Measurements from ENCODE around the gene TMEM18. TPM values are rescaled to one million over a fixed set of nuclear protein-coding genes. Genes with fewer than 3 reads are reported as not detected.

The TMEM18 gene
- total and polyA plus RNA-seq, 2 experiments from 2014 or later, result 15.0 to 41.9 TPM

- Histone ChIP-seq H3K4me3 (no peak overlapping the region), H2AFZ (no peak overlapping the region; the same call in none of the 2 replicates), H4K20me1 (replicated peaks; ENCODE audit: insufficient read depth) (no peaks in the 10 kb centered on the region), H3F3A (replicated peaks; ENCODE audit: low read depth) (no peaks in the 10 kb centered on the region), H3K79me2 (replicated peaks; ENCODE audit: insufficient read depth) (no peaks in the 10 kb centered on the region), H3K4me2 (no peak overlapping the region), H3K27ac (ENCODE audit: low read depth) (no peak overlapping the region), H3K36me3 (ENCODE audit: insufficient read depth) (no peaks in the 10 kb centered on the region), H3K27me3 (ENCODE audit: insufficient read depth) (no peaks in the 10 kb centered on the region), H3K4me1 (ENCODE audit: insufficient read depth) (no peaks in the 10 kb centered on the region), H3K9me2 (ENCODE audit: insufficient read depth) (no peaks in the 10 kb centered on the region)
- ATAC-seq, result peak; percentile 38; the same call in 2 of the 3 replicates
- Mint-ChIP-seq H3K4me3 (no peak overlapping the region), H3K9me3 (peaks cover 6% of the 10 kb centered on the region), H3K27me3 (ENCODE audit: insufficient read depth, low read depth, poor library complexity) (peaks cover 4% of the 10 kb centered on the region), H3K4me1 (no peaks in the 10 kb centered on the region; the same call in 2 of the 3 replicates), H3K36me3 (ENCODE audit: low read depth) (no peaks in the 10 kb centered on the region), H3K27ac (no peak overlapping the region)
- DNase-seq (ENCODE audit: low spot score), result no peak
- TF ChIP-seq ETS1 (IDR thresholded peaks at IDR 0.05), result no peak
- no peak for TF ChIP-seq ZNF114 (CRISPR knock-in tag; IDR thresholded peaks at IDR 0.05)
- no peak for TF ChIP-seq ZNF331 (CRISPR knock-in tag; IDR thresholded peaks at IDR 0.05; ENCODE audit: low read depth)
- TF ChIP-seq NANOG (IDR thresholded peaks at IDR 0.05; ENCODE audit: borderline replicate concordance), result no peak
- no peak for TF ChIP-seq REST (IDR thresholded peaks at IDR 0.05; ENCODE audit: unreplicated experiment)
- TF ChIP-seq EZH2phosphoT487 (IDR thresholded peaks at IDR 0.05; ENCODE audit: unreplicated experiment), result no peak
- no peak for TF ChIP-seq JUNB (IDR thresholded peaks at IDR 0.05; ENCODE audit: unreplicated experiment)
- no peak for TF ChIP-seq ZNF462 (CRISPR knock-in tag; IDR thresholded peaks at IDR 0.05)
- TF ChIP-seq CREB1 (CRISPR knock-in tag; IDR thresholded peaks at IDR 0.05; ENCODE audit: low read depth), result no peak
- no peak for TF ChIP-seq CTCF (conservative IDR thresholded peaks at IDR 0.05; ENCODE audit: low read depth in 2 of 2)
- no peak for TF ChIP-seq POLR2AphosphoS5 (IDR thresholded peaks at IDR 0.05; ENCODE audit: low read depth)
- no peak for TF ChIP-seq EZH2 (IDR thresholded peaks at IDR 0.05; ENCODE audit: low read depth, unreplicated experiment)
Observed at GRCh38 chr2:620471-621302, 56.5 kb downstream of the TMEM18 start.
